Measurements from ENCODE around the gene PFN3. TPM values are rescaled to one million over a fixed set of nuclear protein-coding genes. Genes with fewer than 3 reads are reported as not detected.

Gene PFN3
- total and polyA plus RNA-seq, 2 of the 13 experiments (the other 11 are each of a cell fraction or from before 2014, with no cell fraction given), result not detected

DNA sequence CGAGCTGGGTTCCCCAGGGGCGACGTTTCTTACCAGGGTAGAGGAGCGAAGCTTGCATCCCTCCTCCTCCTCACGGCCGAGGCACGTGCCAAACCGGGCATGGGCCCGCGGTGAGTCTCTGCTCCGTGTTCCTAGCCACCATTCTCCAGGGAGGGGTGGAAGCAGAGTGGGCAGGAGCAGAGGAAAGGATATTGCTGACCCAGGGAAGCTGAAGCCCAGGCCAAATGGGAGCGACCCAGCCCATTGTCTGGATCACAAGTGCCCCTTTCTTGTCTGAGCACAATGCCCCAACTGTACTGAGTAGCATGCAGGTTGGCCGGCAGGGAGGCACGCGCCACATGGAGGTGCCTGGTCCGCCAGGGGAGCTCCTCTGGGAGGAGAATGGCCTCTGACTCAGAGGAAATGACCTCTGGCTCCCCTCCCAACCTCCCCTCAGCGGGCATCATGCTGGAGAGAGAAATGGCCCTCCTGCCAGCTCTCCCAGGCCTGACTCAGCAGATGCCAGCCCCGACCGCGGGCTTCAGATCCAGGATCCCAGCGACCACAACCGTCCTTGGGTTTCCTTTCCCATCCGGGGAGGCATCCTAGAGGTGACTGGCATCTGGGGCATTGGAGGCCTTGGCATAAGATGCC lies 47.3 kb upstream of the PFN3 start (continued):
- 0 out of 2 replicates have a peak, but pooled peaks have one; percentile 68 for TF ChIP-seq ZNF138 (CRISPR knock-in tag; IDR thresholded peaks at IDR 0.05; ENCODE audit: low read depth)
- peak; percentile 45; the same call in 1 of the 2 replicates for TF ChIP-seq MXD1 (CRISPR knock-in tag; IDR thresholded peaks at IDR 0.05)
- TF ChIP-seq CERS6 (CRISPR knock-in tag; IDR thresholded peaks at IDR 0.05), result no peak
- no peak for TF ChIP-seq GTF3A (CRISPR knock-in tag; conservative IDR thresholded peaks at IDR 0.05)
- no peak for TF ChIP-seq TAF15 (IDR thresholded peaks at IDR 0.05; ENCODE audit: low read depth, low read length, poor library complexity, severe bottlenecking)
- TF ChIP-seq HOXD1 (CRISPR knock-in tag; IDR thresholded peaks at IDR 0.05), result peak; percentile 7; the same call in 1 of the 2 replicates
- no peak for TF ChIP-seq ZNF30 (CRISPR knock-in tag; IDR thresholded peaks at IDR 0.05)
- TF ChIP-seq CHD4 (IDR thresholded peaks at IDR 0.05; ENCODE audit: borderline replicate concordance, low read length), result no peak
- TF ChIP-seq SMAD3 (CRISPR knock-in tag; IDR thresholded peaks at IDR 0.05), result no peak
- TF ChIP-seq ZNF550 (CRISPR knock-in tag; IDR thresholded peaks at IDR 0.05; ENCODE audit: borderline replicate concordance), result no peak
- TF ChIP-seq ATF4 (CRISPR knock-in tag; IDR thresholded peaks at IDR 0.05), result 0 out of 4 replicates have a peak, but pooled peaks of 1 of the 2 experiments have one; percentile 3
- no peak for TF ChIP-seq ZNF260 (CRISPR knock-in tag; IDR thresholded peaks at IDR 0.05; ENCODE audit: borderline replicate concordance, low read depth)
- no peak for TF ChIP-seq ZC3H4 (CRISPR knock-in tag; IDR thresholded peaks at IDR 0.05; ENCODE audit: borderline replicate concordance)
- TF ChIP-seq KDM5B (CRISPR knock-in tag; IDR thresholded peaks at IDR 0.05; ENCODE audit: borderline replicate concordance), result no peak; the same call in 1 of the 2 replicates
- peak; percentile 42; the same call in 1 of the 2 replicates for TF ChIP-seq ZHX2 (IDR thresholded peaks at IDR 0.05; ENCODE audit: low read depth)
- TF ChIP-seq ZHX2 (CRISPR knock-in tag; IDR thresholded peaks at IDR 0.05; ENCODE audit: borderline replicate concordance), result no peak
- TF ChIP-seq ZNF879 (CRISPR knock-in tag; IDR thresholded peaks at IDR 0.05), result no peak
- no peak for TF ChIP-seq ZNF225 (CRISPR knock-in tag; IDR thresholded peaks at IDR 0.05)
- TF ChIP-seq TCF7L2 (IDR thresholded peaks at IDR 0.05; ENCODE audit: low read depth, low read length), result no peak
- no peak for TF ChIP-seq REL (CRISPR knock-in tag; conservative IDR thresholded peaks at IDR 0.05)
- no peak for TF ChIP-seq GTF2F1 (IDR thresholded peaks at IDR 0.05; ENCODE audit: low read length)
- TF ChIP-seq EHMT2 (IDR thresholded peaks at IDR 0.05; ENCODE audit: borderline replicate concordance, low read depth, low read length), result no peak
- TF ChIP-seq ZNF501 (CRISPR knock-in tag; IDR thresholded peaks at IDR 0.05), result no peak

Measured in HepG2 (cell line).